Dedifferentiated amniotic fluid mesenchymal stem cell (primary cell): ENCODE data around the gene NCAPD3.
"Not testable (repeated sequence)": the region's sequence is repeated elsewhere in the genome, so short reads cannot be mapped to it uniquely, and the experiment has no call there.

ENCODE experiments used
- DNase-seq: peaks from one replicate; pipeline ENCODE4 v3.0.0-alpha.2; 2016; ENCODE audit errors: extremely low spot score

NCAPD3 gene

DNA sequence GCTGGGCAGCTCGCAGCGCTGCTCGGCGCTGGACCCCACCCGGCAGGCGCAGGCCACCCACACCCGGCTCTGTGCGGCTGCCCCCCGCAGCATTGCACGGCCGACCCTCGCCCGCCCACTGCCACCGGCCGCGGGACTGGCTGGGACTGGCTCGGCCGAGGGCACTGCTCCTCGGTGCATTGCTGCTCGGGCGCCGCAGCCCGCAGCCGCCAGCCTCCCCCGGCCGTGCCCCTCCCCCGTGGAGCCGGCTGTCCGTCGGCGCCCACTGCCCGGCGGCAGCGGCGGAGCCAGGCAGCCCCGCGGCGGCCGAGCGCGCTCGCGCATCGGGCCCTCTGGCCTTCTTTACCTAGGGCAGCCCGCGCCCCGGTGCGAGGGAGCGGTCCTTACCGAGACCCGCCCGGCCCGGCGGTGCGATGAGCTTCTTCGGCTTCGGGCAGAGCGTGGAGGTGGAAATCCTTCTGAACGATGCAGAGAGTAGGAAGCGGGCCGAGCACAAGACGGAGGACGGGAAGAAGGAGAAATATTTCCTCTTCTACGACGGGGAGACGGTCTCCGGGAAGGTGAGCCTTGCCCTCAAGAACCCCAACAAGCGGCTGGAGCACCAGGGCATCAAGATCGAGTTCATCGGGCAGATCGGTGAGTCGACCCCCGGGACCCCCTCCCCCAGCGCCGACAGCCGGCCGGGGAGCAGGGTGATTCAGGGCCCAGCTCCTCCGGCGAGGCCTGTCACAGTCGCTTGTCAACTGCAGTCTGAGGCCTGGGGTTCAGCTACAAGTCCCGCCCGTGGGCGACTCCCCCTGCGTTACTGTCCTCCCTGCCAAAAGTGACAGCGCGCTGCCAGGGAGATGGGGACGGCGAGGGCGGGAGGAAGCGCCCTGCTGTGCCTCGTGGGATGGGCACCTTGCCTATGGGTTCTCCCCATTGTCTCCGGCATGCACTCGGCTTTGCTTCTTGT is 1.2 kb upstream of the NCAPD3 start:
- DNase-seq = no peak

DNA sequence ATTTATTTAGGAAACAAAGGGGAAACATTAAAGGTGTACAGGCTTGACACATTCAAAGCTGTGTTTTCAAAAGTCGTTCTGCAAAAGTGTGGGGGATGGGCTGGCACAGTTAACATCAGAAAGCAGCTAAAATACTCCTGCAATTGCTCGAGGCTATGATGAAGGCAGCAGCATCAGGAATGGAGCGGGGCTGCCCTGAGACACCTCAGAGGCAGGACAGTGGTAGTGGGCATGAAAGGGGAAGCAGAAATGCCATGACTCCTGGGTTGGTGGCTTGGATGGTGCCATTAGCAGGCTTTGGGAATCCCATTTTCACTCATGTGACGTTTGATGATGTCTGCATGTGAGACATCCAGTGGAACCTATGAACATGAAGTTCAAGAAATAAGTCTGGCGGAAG is 646 bp downstream of the NCAPD3 start:
- DNase-seq = no peak

DNA sequence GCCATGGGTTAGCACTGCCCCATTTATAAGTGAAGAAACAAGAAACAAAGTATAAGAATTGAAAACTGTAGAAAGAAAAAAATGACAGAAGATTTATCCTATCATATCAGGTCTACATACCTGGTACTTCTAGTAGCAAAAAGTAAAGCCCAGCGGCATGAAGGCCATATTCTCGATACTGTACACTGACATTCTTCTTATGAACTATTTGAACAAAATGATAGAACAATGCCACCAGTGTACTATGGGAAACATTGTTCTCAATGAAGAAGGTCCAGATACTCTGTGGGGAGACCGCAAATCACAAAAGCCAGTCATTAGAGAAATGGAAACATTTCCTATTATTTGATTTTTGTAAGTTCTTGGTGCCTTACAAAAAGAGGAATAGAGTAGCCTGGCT is 7.0 kb downstream of the NCAPD3 start:
- DNase-seq = no peak

DNA sequence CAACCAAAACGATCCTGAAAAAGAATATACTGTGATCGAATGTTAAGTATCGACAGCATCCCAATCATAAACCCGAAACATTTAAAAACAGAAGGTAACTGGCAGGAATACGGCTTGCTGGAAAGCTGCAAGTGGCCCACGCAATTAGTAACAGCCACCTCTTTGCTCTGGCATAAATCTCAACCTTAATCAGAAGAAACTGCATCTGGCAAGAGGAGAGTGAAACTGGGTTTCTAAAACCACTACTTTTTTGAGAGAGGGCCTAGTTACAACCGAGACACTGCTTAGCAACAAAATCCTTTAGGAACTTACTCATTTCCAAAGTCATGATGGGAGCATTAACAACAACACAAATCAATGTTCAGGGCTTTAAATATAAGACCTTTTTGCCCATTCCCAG is 7.9 kb downstream of the NCAPD3 start:
- no peak for DNase-seq

DNA sequence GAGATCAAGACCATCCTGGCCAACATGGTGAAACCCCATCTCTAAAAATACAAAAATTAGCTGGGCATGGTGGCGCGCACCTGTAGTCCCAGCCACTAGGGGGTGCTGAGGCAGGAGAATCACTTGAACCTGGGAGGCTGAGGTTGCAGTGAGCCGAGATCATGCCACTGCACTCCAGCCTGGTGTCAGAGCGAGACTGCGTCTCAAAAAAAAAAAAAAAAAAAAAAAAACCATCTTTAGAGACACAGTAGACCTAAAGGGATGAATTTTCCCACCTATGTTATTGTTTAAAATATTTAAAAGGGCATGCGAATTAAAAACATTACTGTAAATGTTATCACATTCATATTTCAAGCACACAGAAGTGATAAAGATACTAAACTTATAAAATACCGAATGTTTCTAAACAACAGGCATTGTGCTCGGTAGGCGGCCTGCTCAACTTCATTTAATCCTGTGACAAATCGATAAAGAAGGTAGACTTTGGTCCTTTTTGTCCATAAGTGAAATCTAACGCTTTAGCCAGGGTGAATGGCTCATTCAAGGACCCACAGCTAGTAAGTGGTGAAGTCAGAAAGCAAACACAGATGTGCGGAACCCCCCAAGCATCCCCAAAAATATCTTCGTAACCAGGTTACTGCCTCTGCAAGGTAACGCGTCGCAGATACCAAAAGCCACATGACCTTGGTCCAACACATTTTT is 16.1 kb downstream of the NCAPD3 start:
- DNase-seq = no peak

DNA sequence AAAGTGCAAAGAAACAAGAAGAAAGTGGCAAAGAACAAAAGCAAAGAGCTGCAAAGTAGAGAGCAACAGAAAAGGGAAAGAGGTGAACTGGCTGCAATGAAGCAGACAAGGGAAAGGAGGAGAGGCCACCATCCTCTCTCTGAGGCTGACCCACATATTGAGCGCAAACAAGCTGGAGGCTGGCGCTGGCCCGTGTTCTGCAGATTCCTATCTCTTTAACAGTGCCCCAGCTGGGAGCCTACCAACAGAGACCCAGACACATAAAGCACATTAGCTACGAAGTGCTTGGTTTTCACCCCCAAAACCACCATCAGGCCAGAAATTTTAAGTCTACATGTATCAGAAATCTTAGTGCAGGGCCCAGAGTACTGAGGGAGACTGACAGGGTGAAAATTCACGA is 17.6 kb downstream of the NCAPD3 start:
- DNase-seq = no peak

DNA sequence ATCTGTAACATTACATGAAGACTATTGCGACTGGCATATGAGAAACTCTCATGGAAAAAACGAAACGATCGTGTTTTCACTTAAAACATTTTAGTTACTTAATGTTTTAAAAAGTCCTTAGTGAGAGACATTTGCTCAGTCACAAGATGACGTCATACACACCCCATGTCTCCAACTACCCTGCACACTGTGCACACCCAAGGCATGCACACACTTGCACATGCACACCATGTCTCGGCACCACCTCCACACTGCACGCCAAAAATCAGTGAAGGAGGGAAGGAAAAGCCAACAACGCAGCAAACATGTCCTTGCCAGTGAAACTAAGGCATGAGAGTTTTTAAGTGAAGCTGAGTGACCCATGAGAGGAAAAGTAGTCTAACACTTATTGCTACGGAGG is 18.0 kb downstream of the NCAPD3 start:
- DNase-seq = no peak

DNA sequence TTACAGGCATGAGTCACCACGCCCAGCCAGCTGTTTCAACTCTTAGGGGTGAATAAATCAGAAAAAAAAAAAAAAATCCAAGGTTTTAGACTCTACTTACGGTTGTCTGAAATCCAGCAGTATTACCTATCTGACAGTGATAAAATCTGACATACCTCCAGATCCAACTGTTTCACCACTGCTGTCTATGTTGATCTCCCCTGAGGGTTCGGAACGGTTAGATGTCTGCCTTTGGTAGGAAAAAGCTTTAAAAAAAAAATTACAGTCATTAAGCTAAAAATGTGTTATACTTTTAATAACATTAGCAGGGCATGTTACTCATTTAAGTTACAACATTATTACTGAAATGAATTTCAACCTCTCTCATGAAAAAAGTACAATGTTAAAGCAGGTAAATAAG is 21.1 kb downstream of the NCAPD3 start:
- DNase-seq = no peak

DNA sequence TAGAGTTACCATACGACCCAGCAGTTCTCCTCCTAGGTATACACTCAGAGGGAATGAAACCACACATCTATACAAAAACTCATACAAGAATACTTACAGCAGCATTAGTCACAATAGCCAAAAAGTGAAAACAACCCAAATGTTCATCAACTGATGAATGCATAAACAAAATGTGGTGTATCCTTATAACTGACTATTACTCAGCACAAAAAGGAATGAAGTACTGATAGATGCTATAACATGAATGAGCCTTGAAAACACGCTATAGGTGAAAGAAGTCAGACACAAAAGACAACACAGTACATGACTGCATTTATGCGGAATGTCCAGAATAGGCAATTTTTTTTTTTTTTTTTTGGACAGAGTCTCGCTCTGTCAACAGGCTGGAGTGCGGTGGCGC is 23.1 kb downstream of the NCAPD3 start:
- no peak for DNase-seq

DNA sequence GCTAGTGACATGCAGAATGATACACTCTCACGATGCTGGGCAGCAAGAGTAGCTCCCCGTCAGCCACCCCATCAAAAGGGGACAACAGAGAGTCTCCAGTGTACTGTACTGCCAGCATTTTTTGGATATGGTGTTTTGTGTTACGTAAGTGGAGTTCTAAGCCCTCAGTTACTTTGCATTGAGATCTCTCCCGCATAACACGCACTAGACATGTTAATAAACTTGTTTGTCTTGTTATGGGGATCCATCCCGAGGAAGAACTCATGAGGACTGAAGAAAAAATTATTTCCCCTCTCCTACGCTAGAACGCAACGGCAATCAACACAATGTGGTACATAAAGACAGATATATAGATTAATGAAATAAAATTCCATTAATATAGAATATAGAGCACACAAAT is 24.2 kb downstream of the NCAPD3 start:
- no peak for DNase-seq

DNA sequence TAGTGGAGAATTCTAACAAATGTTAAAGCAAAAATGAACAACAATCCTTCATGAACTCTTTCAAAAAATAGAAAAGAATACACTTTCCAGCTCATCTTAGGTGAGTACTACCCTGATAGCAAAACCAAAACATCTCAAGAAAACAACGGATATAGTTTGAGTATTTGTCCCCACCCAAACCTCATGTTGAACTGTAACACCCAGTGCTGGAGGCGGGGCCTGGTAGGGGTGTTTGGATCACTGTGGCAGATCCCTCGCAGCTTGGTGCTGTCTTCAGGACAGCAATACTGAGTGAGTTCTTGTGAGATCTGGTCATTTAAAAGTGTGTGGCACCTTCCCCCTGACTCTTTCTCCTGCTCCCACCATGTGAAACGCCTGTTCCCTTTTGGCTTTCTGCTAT is 27.0 kb downstream of the NCAPD3 start:
- DNase-seq = no peak

DNA sequence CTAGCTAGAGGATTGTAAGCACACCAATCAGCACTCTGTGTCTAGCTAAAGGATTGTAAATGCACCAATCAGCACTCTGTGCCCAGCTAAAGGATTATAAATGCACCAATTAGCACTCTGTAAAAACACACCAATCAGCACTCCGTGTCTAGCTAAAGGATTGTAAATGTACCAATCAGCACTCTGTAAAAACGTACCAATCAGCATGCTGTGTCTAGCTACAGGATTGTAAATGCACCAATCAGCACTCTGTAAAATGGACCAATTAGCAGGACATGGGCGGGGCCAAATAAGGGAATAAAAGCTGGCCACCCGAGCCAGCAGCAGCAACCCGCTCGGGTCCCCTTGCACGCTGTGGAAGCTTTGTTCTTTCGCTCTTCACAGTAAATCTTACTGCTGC is 35.7 kb downstream of the NCAPD3 start:
- not testable (repeated sequence) for DNase-seq

DNA sequence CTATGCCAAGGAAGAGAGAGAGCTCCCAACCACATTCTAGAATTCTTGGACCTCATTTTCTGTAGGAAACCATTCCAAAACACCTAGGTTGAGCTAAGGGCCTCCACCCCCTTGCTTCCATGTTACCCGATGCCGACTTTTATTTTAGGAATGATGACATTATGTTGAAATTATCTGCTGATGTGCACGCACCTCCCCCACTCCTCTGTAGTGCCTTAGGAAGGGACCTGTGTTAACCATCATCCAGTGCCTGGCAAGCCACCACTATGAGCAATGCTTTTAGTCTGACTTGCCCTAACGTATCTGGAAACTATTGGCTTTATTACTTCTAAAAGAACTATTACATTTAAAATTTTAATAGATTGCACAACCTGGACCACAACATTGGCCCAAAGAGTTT is 42.1 kb downstream of the NCAPD3 start:
- DNase-seq = no peak

DNA sequence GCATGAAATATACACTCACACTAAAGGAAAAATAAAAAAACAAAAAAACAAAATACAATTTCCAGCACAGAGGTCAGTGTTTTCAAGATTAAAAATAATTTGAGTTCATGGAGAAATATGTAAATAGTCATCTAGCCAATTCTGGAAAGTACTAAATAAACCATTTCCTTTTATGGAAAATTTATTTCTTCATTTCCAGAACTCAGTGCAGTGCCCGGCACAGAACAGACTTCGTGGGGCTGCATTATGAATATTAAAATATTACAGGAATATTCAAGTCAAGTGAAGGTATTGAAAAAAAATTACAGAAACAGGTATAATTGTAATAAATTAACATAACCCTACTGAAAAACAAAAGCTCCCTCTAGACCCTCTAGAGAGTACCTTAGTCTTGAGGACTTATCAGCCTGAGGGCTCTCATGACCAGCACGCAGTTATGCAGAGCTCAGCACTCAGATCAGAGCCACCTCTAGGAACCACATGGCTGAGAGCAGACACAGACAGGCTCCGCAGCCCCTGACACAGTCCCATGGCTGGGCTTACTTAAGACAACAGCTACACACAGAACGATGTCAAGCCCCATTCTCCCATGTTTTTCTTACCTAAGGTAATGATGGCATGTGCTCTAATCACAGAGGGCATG is 45.6 kb downstream of the NCAPD3 start:
- DNase-seq = no peak

DNA sequence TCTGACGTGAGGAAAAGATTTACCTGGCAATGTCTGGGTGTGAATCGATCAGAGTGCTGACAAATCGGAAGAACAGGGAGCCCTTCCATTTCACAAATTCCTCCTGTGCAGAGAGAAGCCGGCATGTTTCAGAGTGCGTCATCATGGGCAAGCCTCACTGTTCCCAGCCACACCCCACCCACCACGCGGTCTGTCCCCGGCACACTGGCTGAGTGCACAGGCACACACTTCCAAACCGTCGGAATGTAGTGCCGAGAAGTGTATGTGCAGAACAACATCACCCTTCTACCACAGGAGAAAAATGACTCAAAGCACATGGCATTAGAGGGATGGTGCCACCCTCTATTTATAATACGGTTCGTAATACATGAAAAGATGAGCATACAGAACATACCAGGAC is 47.5 kb downstream of the NCAPD3 start:
- DNase-seq = no peak

DNA sequence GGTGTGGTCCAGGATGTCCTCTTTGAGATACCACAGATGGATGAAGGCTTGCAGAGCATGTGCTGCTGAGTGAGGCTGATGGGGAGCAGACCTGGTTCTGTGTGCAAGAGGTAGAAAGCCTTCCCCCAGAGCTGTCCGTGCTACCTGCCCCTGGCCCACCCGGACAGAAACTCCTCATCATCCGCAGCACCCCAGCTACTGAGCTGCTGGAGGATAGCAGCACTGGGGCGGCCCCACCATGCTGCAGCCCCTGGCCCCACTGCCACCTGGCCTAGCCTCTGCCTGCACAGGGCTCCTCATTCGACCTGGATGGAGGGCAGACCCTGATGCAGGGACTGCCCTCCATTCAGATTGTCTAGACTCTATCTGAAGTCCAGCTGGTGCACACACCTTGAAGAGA is 50.5 kb downstream of the NCAPD3 start:
- DNase-seq = no peak

DNA sequence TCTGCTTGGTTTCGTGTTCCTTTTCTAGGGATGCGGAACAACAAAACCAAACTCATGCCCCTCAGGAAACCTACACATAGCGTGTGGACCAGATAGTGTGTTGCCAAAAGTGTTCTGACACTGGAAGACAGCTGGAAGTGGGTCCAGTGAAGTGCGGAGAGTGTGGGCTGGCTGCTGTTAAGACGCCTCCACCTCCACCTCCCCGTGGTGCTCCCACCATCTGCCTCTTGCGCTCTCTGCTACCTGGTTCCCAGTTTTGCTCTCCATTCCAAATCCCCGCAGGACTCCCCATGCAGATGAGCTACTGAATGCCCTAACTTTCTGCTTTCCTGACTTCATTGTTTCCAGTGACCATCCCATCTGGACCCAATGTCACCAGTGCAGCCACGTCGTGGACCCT is 51.8 kb downstream of the NCAPD3 start:
- no peak for DNase-seq

DNA sequence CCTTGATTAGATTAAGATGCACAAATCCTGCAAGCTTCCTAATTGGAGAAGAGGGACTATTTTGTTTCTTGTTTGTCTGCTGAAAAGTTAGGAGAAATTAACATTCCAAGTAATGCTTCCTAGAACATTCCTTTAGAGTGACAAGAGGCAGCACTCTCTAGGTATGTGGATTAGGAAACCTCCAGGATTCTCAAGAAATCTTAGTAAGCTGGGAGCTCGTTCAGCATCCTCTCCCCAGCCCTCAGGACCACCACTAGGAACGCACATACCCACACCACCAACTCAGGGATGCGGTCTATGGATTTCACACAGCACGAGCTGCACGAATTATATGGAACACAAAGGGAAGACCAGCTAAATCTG is 52.9 kb downstream of the NCAPD3 start:
- no peak for DNase-seq

DNA sequence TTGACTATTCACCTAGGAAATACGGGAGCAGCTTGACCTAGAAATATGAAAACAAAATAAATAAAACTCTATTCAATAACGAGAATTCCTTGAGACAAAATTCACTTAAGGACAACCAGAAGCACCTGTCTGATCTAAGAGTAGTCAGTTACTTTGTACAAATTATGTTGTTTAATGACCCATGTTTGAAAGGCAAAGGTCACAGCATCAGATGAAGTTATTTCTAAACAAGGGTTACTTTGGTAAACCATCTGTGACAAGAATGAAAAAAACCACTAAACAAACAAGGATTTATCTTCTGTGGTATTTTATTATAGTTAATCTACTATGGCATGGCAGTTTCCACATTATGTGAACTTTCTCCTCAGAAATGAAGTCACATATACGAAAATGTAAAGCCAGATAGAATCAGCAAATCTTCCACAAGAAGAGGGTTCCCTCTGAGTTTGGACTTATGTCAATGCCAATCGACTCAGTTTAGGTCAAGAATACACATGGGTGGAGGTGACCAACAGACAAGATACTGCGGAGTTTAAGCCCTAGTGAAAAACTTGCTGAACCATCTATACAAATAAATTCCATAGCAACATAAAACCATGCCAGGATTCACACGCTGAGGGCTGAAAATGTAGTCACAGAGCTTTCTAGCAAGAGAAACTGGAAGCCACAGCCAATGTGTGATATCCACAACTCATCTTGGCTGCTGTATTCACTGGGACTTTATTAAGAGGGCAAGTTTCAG is 53.4 kb downstream of the NCAPD3 start:
- no peak for DNase-seq

DNA sequence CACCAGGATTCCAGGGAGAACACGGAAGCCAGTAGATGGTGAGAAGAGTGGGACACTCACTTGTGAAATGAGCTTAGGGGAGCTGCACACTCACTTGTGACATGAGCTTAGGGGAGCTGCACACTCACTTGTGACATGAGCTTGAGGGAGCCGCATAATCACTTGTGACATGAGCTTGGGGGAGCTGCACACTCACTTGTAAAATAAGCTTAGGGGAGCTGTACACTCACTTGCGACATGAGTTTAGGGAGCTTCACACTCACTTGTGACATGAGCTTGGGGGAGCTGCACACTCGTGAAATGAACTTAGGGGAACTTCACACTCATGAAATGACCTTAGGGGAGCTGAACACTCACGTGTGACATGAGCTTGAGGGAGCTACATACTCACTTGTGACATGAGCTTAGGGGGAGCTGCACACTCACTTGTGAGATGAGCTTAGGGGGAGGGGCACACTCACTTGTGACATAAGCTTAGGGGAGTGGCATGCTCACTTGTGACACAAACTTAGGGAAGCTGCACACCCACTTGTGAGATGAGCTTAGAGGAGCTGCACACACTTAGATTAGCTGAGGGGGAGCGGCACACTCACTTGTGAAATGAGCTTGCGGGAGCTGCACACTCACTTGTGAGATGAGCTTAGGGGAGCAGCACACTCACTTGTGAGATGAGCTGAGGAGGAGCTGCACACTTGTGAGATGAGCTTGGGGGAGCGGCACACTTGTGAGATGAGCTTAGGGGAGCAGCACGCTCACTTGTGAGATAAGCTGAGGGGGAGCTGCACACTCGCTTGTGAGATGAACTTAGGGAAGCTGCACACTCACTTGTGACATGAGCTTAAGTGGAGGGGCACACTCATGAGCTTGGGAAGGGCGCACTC is 59.0 kb downstream of the NCAPD3 start:
- no peak for DNase-seq

DNA sequence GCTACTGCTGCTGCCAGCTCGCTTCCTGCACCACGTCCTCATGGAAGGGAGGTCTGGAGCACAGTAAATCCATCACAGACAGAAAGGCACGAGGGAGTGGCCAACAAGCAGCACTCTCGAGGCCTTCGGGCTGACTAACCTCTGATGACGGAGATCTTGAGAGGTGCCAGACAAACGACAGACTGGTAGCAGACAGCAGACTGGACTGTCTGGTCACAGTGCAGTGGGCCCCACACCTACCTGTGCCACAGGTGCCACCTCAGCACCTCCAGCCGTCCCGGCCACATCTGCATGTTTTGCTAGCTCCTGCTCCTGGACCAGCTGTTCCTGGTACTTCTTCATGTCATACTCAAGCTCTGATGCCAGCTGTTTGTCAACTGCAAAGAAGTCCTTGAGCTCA is 64.1 kb downstream of the NCAPD3 start:
- DNase-seq = no peak
